Lower leg skin (tissue), 4 donors: ENCODE results near the gene CAPN2. TPM values are rescaled to one million over a fixed set of nuclear protein-coding genes. Genes with fewer than 3 reads are reported as not detected.

Experiments used
- DNase-seq, 2 donors: peaks; one replicate each; pipeline ENCODE4 v3.0.0-alpha.2; 2019; ENCODE audit warnings: low spot score in 2 of 2
- H3K4me3 ChIP-seq: fragments of 200-600 bp; sonication (generic); 2 replicates; pipeline ENCODE4 v1.5.1; 2017; ENCODE audit warnings: mild to moderate bottlenecking, low read depth; ENCODE audit not compliant: poor library complexity, severe bottlenecking
- CTCF ChIP-seq, 3 donors: fragments of 450-650 bp; IDR thresholded peaks; one replicate each; pipeline ENCODE4 v1.5.1; 2016; ENCODE audit warnings: antibody characterized with exemption in 3 of 3, mild to moderate bottlenecking in 3 of 3, moderate library complexity in 2 of 3
- POLR2A ChIP-seq, 2 donors: fragments of 450-650 bp; IDR thresholded peaks; one replicate each; pipeline ENCODE4 v1.6.1; 2016 to 2017; ENCODE audit warnings: antibody characterized with exemption in 2 of 2, mild to moderate bottlenecking in 1 of 2, moderate library complexity in 1 of 2
- WGBS, 2 donors: methylation state at CpG; one replicate each; pipeline ENCODE4 v1.1.5; 2018; 5-methylcytosine and 5-hydroxymethylcytosine counted together
- intact Hi-C: fragments of 100-400 bp; cut with DNase I; formaldehyde crosslinking; loops from one replicate; pipeline ENCODE4 v1.15.0; 2023; ENCODE audit warnings: low total_unique reads
- total RNA-seq, 4 donors: library from RNA; depleted of rRNA; stranded (reverse); fragments of >200 nt; gene quantifications; one replicate each; pipeline ENCODE4 v1.1.0, GENCODE V29; 2016

CAPN2 gene
- total RNA-seq, 4 donors from 2014 or later = 33.7 to 73.3 (median 47.2) TPM

GRCh38 chr1:223763251-223763650, 50.9 kb downstream of the CAPN2 start:
- TF ChIP-seq CTCF (IDR thresholded peaks at IDR 0.05) = no peak
- TF ChIP-seq POLR2A (IDR thresholded peaks at IDR 0.05) = no peak
- 94 to 97% methylated on average over 5 of the region's 5 CpGs for WGBS, 2 donors
- intact Hi-C loops = no loop called here
- DNase-seq = peak in 1 of 2 donors; percentile 32
- H3K4me3 ChIP-seq = no peak overlapping the region

DNA sequence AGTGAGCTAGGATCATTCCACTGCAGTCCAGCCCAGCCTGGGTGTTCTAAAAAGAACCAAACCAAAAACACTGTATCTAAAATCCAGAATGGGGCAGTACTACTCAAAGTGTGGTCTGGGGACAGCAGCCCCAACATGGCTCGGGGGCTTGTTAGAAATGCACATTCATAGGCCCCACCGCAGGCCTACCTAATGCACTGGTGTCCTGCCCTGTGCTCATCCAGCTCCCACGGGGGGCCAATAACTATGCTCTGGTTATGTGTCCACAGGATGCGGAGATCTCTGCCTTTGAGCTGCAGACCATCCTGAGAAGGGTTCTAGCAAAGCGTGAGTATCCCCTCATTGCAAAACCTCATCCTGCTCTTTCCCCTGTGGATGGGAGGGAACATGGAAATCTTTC, 51.5 kb downstream of the CAPN2 start:
- intact Hi-C loops = no loop called here
- TF ChIP-seq POLR2A (IDR thresholded peaks at IDR 0.05) = no peak
- no peak overlapping the region for H3K4me3 ChIP-seq
- WGBS, 2 donors = 93 to 99% methylated on average over 4 to 5 of the region's 5 CpGs
- DNase-seq = peak in 1 of 2 donors; percentile 34

GRCh38 chr1:223765036-223765718, 52.8 kb downstream of the CAPN2 start:
- no peak for DNase-seq
- WGBS, 2 donors = 65 to 84% methylated on average over 5 to 9 of the region's 9 CpGs
- TF ChIP-seq POLR2A (IDR thresholded peaks at IDR 0.05) = no peak
- no peak for TF ChIP-seq CTCF (IDR thresholded peaks at IDR 0.05)

GRCh38 chr1:223765719-223766340, 53.5 kb downstream of the CAPN2 start:
- H3K4me3 ChIP-seq = no peak overlapping the region
- intact Hi-C loops = no loop called here
- DNase-seq = peak in 1 of 2 donors; percentile 57
- TF ChIP-seq CTCF (IDR thresholded peaks at IDR 0.05) (no peak), POLR2A (IDR thresholded peaks at IDR 0.05) (no peak)
- WGBS, 2 donors = 87 to 92% methylated on average over 7 of the region's 7 CpGs

More at GRCh38 chr1:223765036-223765718, 52.8 kb downstream of the CAPN2 start:
- H3K4me3 ChIP-seq = no peak overlapping the region
- intact Hi-C loops = no loop called here

DNA sequence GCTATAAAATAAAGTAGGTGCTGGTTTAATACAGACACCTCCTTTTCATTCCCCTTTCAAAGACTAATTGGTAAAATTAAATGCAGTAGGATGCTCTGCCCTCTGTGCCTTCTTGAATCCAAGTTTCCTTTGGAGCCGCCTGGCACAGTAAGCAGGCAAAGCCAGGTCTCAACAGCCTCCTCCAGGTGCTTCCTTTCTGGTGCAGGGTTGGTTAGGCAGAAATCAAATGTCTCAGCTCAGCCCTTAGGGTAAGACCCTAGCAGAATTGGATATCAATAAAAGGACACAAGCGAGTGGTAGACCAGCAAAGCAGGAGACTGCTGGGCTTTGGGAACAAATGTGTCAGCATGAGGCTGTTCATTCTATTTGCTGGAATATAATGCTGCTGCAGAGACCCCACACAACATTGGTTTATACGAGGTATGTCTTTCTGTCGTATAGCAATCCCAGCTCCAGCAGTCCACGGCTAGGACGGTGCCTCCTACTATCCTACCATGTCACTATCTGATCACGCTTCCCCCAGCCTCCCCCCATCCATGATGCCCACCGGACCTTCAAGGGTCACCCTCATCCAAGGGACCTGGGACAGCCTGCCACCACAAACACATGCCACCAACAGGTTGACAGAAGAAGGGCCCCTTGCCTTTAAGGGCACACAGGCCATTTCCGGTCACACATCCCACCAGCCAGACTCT, 58.4 kb downstream of the CAPN2 start:
- TF ChIP-seq CTCF (IDR thresholded peaks at IDR 0.05) (no peak), POLR2A (IDR thresholded peaks at IDR 0.05) (no peak)
- WGBS, 2 donors = 90 to 94% methylated on average over 9 of the region's 9 CpGs
- DNase-seq = no peak
- H3K4me3 ChIP-seq = no peak overlapping the region
- intact Hi-C loops = no loop called here

DNA sequence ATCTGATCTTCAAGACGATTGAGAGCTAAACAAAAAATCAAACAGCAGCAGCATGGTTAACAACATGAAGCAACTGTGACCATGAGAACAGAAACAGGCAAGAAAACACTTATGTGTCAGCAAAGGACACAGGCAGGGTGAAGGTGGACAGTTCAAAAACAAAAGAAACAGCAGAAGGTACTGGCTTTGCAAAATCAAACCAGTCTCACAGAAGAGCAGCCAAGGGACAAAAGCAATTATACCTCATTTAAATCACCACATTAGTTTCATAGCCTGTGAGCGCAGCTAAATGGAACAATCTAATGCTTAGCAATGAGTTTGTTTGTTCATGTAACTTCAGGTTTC, 59.1 kb downstream of the CAPN2 start:
- 71 to 80% methylated on average over 2 of the region's 2 CpGs for WGBS, 2 donors
- intact Hi-C loops = no loop called here
- TF ChIP-seq POLR2A (IDR thresholded peaks at IDR 0.05) (no peak), CTCF (IDR thresholded peaks at IDR 0.05) (no peak)

More for the DNA sequence above, 59.1 kb downstream of the CAPN2 start:
- no peak for DNase-seq
- H3K4me3 ChIP-seq = no peak overlapping the region
